HG02981 (cell line): ENCODE data around the gene ULBP2.
"Not testable (repeated sequence)": the region's sequence is repeated elsewhere in the genome, so short reads cannot be mapped to it uniquely, and the experiment has no call there.

Experiments used
- ATAC-seq: cut with Tn5 transposase; IDR thresholded peaks from one replicate; pipeline ENCODE4 v1.9.1; 2021; ENCODE audit warnings: mild to moderate bottlenecking, moderate library complexity; ENCODE audit not compliant: unreplicated experiment

Gene ULBP2

DNA sequence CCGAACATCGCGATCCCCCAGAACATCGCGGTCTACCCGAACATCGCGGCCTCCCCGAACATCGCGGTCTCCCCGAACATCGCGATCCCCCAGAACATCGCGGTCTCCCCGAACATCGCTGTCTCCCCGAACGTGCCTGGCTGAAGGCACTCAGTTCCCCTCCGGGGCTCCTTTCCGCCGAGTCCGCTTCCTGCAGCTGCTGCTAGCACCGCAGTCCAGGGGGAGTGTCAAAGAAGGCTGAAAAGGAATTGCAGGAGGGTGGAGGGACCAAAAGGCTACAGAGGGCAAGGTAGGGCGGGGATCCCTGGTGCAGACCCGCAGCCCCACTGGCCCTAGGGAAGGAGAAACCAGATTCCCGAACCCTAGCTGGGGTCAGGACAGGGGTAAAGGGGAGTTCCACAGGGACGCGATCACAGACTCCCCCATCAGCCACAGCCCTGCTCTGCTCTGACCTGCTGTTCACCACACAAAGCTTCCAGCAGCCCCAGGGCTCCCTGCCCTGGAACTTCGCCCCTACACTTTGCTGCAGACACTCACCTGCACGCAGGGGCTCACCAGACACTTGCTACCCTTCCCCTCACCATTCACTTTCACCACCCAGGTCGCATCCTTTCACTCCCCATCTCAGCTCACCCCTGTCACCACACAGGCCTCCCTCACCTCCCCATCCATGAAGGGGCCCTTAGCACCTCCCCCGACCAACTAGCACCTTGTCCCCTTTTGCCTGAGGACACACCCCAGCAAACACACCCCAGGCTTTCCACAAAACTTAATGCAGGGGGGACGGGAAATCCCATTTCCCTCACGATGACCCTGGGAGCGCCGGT, 23.6 kb downstream of the ULBP2 start:
- ATAC-seq: no peak

DNA sequence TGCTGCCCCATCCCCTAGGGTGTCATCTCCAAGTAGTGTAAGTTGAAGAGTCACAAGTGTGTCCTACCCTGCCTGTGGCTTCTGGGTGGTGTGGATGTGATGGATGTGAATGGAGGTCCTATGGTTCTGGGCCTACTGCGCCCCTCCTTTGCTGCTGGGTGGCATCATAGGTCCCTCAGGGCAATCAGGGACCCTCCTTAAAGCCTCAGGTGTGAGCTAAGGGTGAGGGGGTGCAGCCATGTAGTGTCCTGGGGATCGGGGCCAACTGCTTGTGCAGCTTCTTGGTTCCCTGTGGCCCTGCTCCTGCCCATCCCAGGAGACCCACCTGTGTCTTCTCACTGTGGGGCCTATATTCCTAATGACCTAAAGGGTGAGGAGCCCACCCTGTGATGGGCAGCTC, 24.5 kb downstream of the ULBP2 start:
- not testable (repeated sequence) for ATAC-seq

DNA sequence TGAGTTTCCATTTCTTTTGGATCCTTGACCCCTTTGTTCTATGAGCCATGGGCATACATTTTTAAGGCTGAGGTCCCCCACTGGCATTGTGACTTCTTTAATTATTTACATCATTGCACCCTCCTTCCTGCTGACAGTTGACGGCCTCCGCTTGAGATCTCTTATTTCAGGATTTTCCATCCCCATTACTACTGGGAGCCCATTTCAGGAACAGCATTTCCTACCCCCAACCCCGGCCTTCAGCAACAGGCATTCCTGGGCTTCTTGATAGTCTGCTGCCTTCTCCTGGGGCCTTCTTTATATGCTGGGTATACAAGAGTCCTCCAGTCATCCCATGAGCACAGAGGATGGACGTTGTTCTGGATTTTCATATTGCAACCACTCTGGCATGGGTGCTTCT, 25.8 kb downstream of the ULBP2 start:
- no peak for ATAC-seq

DNA sequence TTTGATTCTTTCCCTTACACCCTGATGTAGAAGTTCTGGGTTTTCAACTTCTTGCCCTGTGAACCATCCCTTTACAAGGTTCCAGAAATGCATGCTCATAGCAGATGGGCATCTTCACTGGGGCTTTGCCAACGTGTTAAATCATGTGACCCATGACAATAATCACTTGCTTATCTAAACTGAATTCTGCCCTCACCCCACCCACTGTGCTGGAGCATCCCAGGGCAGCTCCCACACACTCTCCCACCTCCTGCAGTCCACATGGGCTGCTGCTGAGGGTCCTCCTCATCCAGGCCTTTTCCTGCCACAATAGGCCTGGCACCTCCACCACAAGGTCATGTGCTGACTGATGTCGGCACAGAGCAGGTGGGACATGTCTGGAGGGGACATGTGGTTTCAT, 26.2 kb downstream of the ULBP2 start:
- ATAC-seq: not testable (repeated sequence)

DNA sequence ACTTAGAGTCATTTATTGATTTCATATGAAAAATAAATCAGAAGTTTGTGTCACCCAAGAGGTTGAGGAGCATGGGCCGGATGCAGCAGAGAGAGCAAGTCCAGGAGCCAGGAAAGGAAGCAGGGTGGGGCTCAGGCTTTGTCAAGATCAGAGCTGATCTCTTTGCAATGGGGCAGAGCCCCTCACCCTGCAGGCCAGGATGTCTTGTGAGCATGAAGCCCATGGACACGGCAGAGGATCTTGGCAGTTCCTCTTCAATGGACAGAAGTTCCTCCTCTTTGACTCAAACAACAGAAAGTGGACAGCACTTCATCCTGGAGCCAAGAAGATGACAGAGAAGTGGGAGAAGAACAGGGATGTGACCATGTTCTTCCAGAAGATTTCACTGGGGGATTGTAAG, 27.1 kb downstream of the ULBP2 start:
- not testable (repeated sequence) for ATAC-seq

DNA sequence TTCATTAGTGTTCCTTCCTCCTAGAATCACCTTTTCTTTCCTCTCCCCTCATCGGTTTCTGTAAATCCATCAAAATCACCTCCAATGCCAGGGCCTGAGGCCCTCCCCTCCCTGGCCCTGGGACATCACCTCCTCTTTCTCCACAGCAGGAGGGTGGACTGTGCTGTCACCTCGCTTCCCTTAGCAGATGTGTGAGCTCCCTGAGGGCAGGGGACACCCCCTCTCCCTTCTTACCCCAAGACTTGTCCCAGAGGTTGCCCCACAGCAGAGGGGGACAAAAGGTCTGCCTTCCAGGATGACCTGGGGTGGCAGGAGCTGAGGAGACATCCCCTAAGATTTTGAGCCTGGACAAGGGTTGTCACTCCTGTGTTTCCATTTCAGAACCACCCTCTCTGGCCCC, 27.8 kb downstream of the ULBP2 start:
- ATAC-seq: no peak

DNA sequence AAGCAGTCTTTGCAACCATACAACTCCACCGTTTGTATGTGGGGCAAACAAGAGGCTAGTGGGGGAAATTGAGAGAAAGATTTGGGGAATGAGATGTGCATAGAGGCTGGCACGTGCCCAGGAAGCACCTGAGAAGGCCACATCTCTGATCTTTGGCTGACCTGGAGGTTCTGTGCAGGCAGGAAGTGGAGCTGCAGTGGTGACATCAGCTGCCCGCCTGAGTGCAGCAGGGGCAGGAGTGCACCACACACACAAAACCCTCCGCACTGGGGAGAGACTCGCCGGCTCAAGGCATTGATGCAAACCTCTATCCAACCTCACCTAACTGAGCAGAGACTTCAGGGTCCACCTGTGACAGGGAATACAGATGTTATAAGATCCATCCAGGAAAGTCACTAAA, 32.6 kb downstream of the ULBP2 start:
- ATAC-seq: not testable (repeated sequence)

DNA sequence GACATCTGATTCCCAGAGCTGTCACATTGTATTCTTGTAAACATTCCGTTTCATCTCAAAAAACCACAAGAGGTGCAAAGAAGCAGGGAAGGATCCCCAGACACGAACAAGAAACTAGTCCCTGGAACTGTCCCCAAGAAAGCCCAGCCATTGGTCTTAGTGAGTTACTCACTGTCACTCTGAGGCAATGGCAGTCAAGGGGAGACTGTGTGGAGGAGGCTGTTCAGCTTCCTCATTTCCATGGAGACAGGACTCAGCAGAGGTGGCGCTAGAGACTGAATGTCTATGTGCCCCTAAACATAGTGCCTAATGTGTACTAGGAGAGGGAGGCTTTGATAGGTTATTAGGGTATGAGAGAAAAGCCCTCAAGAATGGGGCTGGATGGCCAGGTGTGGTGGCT, 33.0 kb downstream of the ULBP2 start:
- ATAC-seq: no peak

DNA sequence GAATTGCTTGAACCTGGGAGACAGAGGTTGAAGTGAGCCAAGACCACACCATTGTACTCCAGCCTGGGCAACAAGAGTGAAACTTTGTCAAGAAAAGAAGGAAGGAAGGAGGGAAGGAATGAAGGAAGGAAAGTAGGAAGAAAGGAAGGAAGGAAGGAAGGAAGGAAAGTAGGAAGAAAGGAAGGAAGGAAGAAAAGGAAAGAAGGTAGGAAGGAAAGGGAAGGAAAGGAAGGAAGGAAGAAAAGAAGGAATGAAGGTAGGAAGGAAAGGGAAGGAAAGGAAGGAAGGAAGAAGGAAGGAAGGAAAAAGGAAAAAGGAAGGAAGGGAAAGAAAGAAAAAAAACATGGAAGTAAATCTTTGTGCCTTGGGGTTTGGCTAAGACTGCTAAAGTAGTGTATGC, 33.6 kb downstream of the ULBP2 start:
- no peak for ATAC-seq

DNA sequence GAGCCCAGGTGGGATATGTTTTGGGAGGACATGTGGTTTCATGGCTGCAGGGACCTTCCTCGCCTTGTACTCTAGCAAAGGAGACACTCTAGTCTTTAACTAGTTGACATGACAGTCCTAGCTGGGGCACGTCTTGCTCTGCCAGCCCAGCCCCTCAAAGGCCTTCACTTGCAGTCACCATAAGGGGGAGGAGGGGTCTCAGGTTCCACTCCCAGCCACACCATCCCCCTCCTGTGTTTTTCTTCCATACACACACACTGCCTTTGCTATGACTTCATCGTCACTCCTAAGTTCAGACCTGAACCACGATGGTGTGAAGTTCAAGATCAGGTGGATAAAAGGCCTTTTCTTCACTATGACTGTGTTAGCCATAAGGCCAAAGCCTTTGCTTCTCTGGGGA, 35.4 kb downstream of the ULBP2 start:
- ATAC-seq: no peak

DNA sequence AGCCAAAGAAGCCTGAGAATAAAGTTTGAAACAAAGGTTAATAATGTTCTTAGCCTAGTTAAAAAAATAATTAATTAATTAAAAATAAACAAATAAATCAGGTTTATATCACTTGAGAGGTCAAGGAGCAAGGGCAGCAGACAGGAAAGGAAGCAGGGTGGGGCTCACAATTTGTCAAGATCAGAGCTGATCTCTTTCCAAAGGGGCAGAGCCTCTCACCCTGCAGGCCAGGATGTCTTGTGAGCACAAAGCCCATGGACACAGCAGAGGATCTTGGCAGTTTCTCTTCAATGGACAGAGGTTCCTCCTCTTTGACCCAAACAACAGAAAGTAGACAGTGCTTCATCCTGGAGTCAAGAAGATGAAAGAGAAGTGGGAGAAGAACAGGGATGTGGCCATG, 36.8 kb downstream of the ULBP2 start:
- ATAC-seq: no peak

DNA sequence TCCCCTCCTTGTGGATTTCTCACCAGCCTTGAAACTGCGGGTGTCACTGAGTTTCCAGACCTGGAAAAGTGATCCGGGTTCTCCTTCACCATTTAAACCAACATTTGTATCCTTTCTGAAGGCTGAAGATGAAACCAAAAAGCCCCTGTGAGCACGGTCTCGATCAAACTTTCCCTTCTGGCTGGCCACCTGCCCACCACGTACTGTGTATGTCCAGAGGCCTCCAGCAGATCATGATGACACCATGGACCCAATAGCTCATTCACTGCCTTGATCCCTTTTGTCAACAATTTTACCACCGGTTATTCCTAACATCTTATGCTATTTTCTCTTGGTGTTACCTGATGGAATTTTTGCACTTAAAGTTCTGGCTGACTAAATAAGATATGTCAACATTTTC, 37.5 kb downstream of the ULBP2 start:
- ATAC-seq: no peak

DNA sequence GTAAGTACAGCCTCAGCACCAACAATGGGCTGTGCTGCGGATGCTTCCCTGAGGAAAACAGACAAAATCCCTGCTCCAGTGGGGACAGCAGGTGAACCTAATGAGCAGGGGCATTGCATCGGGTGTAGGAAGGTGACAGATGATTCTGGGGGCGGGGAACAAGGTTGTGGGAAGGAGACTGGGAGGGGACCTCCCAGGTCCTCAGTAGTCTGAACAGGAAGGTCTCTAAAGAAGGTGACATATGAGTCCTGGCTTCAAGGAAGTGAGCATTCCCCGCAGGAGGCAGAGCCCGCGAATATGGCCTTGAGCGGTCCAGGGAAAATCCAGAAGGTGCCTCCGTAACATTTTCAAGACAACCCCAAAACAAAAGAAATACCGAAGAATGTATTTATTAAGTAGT, 41.3 kb downstream of the ULBP2 start:
- ATAC-seq: no peak

DNA sequence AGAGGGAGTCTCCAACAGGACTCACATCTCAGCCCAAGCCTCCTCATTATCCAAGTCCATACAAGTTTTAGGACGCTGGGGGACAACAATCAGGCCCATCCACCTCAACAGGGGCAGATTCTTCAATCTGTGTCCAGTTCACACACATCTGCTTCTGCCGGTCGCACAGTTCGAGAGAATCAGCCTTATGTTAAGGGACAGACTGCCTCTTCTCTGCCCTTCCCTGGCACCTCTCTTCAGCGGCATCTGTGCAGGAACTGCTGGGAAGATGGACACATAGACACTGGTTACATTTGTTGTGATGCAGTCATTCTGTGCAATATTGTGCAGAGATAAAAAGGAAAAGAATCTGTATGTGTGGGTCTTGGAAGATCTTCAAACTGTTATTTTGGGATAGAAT, 43.0 kb downstream of the ULBP2 start:
- ATAC-seq: no peak

DNA sequence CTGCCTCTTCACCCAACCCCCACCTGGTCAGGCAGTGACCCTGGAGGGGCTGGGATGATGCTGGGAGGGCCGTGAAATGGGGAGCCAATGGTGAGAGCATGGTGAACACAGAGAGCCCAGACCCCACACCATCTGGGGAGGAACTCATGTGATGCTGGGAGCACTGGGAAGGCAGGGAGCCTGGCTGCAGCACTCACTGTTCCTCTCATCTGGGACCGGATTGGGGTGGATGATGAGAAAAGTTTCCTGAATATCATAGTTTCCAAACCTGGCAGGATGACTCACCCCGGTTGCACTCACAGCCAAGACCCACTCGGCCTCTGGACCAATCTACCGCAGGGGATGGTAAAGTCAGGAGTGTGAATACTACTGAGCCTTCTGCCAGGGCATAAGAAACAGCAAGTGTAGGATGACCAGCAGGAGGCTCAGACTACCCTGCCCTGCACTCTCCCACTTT, 43.7 kb downstream of the ULBP2 start:
- ATAC-seq: no peak

DNA sequence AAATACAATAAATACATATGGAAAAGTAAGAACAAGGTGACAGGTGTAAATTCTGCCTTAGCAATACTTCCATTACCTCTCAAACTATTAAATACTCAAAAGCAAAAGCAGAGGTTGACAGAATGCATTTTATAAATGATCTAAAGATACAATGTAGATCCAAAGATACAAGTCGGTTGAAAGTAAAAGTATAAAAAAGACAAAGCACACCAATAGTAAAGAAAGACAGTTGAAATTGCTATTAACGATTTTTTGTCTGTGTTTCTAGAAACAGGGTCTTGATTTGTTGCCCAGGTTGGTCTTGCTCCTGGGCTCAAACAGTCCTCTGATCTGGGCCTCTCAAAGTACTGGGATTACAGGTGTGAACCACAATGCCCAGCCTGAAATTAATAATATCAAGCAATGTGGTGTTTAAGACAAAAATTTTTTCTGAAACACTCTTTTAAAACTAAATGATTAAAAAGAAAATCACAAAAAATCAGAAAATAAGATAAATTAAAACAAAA, 45.8 kb downstream of the ULBP2 start:
- ATAC-seq: no peak

DNA sequence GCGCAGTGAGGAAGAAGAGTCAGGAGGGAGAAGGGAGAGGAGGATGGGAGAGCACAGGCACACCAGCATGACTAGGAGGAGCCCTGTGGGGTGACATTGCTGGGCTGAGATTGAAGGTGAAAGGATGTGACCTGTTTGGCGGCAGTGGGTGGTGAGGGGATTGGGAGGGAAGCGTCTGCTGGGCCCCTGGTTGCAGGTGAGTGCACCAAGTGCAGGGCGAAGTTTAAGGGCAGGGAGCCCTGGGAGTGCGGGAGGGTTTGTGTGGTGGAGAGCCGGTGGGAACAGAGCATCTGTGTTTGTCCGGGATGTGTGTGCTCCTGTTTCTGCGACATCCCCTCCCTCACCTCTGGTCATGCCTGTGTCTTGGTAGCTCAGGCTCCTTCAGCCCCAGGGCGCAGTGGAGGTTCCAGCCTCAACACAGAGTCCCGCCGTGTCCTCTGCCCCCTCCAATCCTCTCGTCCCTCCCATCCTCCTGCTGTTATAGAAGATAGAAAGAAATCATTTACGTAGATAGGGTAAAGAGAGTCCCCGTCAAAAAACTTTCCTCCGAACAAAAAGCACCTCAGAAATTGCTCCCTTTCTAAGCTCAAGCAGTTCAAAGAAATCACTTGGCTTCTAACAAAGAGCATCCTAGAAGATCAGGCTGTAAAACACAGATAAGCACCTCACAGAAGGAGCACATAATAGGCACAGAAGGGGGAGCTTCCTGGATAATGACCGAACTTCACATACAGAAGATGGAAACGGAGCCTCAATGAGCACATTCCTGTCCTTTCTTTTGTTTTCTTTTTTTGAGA, 46.9 kb downstream of the ULBP2 start:
- no peak for ATAC-seq

DNA sequence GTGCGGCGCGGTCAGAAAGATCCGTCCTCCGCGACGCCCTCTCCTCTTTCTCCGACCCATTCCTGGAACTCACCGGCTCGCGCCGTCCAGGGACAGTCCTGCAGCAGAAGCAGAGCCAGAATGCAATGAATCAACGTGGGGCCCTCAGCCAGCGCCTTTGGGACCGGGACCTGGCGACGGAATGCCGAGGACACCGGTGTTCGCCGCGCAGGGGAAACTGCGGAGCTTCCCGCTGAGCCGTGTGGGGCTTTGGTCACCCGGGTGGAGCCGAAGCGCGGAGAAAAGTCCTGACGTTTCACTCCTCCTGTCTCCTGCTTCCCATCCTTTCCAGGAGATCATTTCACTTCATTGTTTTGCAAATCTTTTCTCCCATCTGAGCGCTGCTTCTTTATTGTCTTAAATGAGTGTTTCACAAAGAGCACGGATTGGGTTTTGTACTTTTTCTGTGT, 48.4 kb downstream of the ULBP2 start:
- no peak for ATAC-seq

DNA sequence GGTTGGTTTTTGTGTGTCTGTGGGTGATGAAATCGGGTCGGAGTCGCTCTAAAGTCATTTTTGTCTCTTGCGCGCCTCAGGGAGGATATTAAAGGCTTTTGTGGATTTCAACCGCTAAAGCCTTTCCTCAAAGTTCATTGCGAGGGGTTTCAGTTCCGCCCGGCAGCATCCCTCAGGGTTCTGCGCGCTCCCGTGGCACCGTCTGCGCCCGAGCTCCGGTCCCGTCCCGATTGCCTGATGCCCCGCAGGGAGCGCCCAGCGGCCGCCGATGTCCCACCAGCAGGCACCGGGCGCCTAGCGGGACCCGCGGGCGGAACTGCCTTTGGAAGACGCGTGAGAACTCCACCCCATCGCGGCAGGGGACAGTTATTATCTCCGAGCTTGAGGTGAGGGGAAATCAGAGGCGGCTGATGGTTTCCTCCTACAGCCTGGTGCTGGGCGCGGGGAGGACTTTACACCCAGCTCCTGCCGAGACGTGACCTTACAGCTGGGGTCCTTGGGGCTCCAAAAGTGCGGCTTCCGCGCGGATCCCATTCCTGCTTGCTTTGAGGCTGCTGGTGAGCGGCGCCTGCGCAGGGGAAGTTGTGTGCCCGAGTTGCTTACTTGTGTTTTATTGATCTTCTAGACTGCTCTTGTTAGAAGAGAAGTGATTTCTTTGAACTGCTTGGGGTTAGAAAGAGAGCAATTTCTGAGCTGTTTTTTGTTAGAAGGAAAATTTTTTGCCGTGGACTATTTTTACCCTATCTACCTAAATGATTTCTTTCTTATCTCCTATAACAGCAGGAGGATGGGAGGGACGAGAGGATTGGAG, 49.1 kb downstream of the ULBP2 start:
- ATAC-seq: no peak

DNA sequence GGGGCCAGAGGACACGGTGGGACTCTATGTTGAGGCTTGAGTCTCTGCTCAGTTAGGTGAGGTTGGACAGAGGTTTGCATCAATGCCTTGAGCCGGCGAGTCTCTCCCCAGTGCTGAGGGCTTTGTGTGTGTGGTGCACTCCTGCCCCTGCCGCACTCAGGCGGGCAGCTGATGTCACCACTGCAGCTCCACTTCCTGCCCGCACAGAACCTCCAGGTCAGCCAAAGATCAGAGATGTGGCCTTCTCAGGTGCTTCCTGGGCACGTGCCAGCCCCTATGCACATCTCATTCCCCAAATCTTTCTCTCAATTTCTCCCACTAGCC, 49.6 kb downstream of the ULBP2 start:
- ATAC-seq: peak; percentile 47

DNA sequence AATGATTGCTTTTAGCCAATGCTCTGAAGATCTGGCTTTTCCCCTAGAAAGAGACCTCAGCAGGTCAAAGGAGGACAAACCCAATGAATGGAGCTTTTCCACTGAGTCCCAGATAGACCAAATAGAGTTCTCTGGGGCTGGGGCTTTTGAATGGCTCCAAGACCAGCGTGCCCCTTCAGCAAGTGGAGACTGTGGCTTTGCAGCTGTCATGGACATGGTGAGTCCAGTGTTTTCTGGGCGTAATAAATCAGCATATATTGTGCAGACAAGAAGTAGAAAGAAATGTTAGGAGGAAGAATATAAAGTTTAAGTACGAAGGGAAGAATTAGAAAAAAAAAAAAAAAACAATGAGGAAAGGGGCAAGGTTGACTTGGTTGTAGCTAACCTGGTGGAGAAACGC, 50.0 kb downstream of the ULBP2 start:
- no peak for ATAC-seq
